Suppressor macrophage (primary cell): ENCODE results near the gene FRYL.
"Not testable (repeated sequence)": the region's sequence is repeated elsewhere in the genome, so short reads cannot be mapped to it uniquely, and the experiment has no call there.

Experiments used
- DNase-seq, 4 experiments: peaks; one replicate each; pipeline ENCODE4 v3.0.0-alpha.2; 2020 to 2022

Gene FRYL

DNA sequence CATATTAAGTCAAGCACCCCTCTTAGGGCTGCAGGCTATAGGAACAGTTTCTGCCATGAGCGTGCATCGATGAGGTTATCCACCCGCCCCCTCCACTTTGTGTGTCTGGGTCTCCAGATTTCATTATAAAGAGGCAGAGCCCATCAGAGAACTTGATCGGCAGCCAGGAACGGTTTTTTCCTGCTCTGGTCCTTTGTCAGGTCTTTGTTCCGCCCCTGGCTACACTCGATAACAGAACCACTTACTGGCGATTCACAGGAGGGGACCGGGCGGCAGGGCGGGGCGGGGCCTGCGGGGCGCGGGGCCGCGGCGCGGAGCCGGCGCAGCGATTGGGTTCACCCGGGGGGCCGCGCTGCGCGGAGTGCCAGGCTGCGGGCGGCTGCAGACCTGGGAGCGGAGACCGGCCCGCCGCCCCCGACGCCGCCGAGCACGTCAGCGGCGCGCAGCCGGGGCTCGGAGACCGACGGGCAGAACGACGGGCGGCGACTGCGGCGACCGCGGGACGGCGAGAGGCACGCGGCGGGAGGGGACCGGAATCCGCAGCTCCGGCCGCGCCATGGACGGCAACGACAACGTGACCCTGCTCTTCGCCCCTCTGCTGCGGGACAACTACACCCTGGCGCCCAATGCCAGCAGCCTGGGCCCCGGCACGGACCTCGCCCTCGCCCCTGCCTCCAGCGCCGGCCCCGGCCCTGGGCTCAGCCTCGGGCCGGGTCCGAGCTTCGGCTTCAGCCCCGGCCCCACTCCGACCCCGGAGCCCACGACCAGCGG is 296.9 kb downstream of the FRYL start, which contains the start of gene SLC10A4:
Gene SLC10A4, plus strand, starts transcription at position 338 of the 771 bp plus-strand sequence. Its CDS starts 219 bp downstream, at position 557.
- peak in 3 of 4 experiments; percentile 4 to 46 (median 27) for DNase-seq

GRCh38 chr4:48481581-48481980 is 298.5 kb downstream of the FRYL start:
- no peak for DNase-seq

- no peak for DNase-seq
Measured at GRCh38 chr4:48478273-48478672, 301.8 kb downstream of the FRYL start.

GRCh38 chr4:48475770-48476169 is 304.3 kb downstream of the FRYL start:
- no peak for DNase-seq

DNA sequence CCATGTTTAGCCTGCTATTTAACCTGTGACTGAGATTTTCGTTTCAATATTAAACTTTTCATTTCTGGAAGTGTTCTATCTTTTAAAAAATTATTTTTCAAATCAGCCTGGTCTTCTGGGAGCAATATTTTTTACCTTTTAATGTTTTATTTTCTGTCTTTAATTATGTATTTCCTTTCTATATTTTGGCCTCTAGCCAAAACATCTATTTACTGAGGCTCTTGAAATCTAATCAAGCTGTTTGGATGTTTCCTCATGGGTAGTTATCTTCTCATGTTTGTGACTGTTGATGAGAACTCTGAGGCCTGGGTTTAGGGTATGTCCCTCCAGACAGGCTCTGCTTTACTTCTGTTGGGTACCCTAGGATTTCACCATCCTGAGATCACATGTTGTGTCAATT is 307.3 kb downstream of the FRYL start:
- no peak for DNase-seq

- DNase-seq: no peak
Measured at GRCh38 chr4:48470570-48470969, 309.5 kb downstream of the FRYL start.

DNA sequence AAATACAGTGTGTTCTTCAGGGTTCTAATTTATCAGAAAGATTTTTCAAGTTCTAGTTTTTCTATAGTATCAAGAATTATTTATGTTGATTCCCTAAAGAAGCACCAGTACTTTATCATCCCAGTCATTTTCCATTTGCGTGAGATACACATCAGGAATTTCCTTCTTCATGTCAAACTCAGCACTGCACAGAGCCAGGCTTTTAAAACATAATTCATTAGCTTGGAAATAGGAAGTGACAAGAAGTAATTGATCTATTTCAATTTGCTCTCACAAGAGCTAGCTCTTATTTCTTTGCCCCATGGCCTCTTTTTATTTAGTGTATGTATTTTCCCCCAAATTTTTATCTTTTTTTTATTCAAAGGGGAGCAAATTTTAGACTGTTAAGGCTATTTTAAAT is 309.9 kb downstream of the FRYL start:
- no peak for DNase-seq

GRCh38 chr4:48467891-48468290 is 312.2 kb downstream of the FRYL start:
- DNase-seq: no peak

DNA sequence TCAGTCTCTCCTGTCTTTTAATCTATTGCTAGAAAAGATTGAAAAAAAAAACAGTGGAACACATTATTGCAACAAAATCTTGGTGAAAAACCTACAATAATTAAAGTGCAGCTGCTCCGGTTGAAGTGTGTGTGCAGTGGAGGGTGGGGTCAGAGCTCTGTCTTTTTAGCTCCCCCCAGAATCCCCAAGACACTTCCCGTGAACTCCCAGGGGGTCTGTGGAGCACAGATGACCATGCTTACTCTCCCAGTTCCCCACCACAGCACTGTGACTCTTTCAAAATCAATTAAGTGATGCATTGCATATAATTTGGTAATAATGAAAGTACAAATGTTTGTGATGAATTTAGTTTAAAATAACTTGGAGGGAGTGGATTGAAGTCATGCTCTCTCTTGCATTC is 312.6 kb downstream of the FRYL start:
- DNase-seq: no peak

GRCh38 chr4:48462363-48462762 is 317.7 kb downstream of the FRYL start:
- no peak for DNase-seq

- DNase-seq: no peak
Measured at GRCh38 chr4:48461000-48461399, 319.1 kb downstream of the FRYL start.

DNA sequence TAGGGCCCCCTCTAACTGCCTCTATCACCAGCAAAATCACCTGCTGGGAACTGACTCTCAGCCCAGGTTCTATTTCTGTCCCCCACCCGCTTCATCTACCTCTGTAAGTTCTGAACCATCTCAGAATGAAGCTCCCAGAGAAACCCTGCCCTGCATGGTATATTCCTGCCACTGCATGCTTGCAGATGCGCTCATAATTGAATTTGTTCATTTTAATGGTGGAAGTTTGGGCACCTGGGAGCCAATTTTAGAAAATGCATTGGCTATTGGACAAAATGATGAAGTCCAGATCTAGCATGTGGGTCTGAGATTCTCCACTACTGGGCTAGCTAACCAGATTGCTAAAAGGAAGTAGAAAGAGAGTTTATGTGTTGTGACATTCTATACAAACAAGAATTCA is 325.5 kb downstream of the FRYL start:
- no peak for DNase-seq

GRCh38 chr4:48451656-48452055 is 328.4 kb downstream of the FRYL start:
- not testable (repeated sequence) for DNase-seq

DNA sequence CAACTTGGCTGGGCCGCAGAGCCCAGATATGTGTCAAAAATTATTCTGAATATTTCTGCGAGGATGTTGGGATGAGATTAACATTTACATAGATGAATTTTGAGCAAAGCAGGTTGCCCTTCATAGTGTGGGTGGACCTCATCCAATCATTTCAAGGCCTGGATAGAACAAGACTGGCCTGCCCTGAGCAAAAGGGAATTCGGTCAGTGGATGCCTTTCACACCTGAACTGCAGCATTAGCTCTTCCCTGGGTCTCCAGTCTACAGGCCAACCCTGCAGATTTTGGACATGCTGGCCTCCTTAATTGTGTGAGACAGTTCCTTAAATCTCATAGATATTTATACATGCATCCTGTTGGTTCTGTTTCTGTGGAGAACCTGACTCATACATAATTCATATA is 329.3 kb downstream of the FRYL start:
- no peak for DNase-seq

GRCh38 chr4:48449151-48449550 is 330.9 kb downstream of the FRYL start:
- DNase-seq: no peak
